Fibroblast of lung (primary cell): ENCODE results near the gene EYS.

Experiments
- CTCF ChIP-seq, 2 donors: IDR thresholded peaks in 1 of 2; conservative IDR thresholded peaks in 1 of 2; 1 replicate in 1 of 2; 2 replicates in 1 of 2; pipeline ENCODE4 v1.5.1; 2011 to 2012; ENCODE audit warnings: low read length in 2 of 2, control low read depth in 1 of 2, inconsistent platforms in 1 of 2, low read depth in 1 of 2, mild to moderate bottlenecking in 1 of 2
- EZH2 ChIP-seq: IDR thresholded peaks from 2 replicates; pipeline ENCODE4 v1.5.1; 2012; ENCODE audit warnings: low read length, control low read depth, mild to moderate bottlenecking; ENCODE audit errors: missing control alignments

- TF ChIP-seq CTCF (conservative IDR thresholded peaks at IDR 0.05 in 1 of 2, IDR thresholded peaks at IDR 0.05 in 1 of 2; ENCODE audit: low read depth in 1 of 2, low read length in 2 of 2), result no peak
- no peak for TF ChIP-seq EZH2
Measured at GRCh38 chr6:64507661-64508060, 1199.4 kb downstream of the EYS start.
